Mesodermal cell (in vitro differentiated cells): ENCODE results near the gene POLR2H.
"Not testable (repeated sequence)": the region's sequence is repeated elsewhere in the genome, so short reads cannot be mapped to it uniquely, and the experiment has no call there.

Experiments
- H3K27ac ChIP-seq: 2 replicates; pipeline ENCODE4 v1.7.0; 2013; ENCODE audit warnings: mild to moderate bottlenecking, low read depth, low read length, moderate library complexity; ENCODE audit not compliant: severe bottlenecking
- H3K36me3 ChIP-seq: 2 replicates; pipeline ENCODE4 v1.7.1; 2013; ENCODE audit warnings: mild to moderate bottlenecking, low read length, moderate library complexity; ENCODE audit not compliant: control insufficient read depth, insufficient read depth
- H3K4me1 ChIP-seq: one replicate; pipeline ENCODE4 v1.7.1; 2013; ENCODE audit warnings: mild to moderate bottlenecking, low read length; ENCODE audit not compliant: insufficient read depth, control insufficient read depth, poor library complexity, severe bottlenecking
- H3K4me3 ChIP-seq: 2 replicates; pipeline ENCODE4 v1.7.0; 2013; ENCODE audit warnings: low read length, control low read depth, mild to moderate bottlenecking; ENCODE audit not compliant: insufficient read depth, poor library complexity, severe bottlenecking; ENCODE audit errors: extremely low read depth
- H3K9me3 ChIP-seq: 2 replicates; pipeline ENCODE4 v1.7.1; 2013; ENCODE audit warnings: mild to moderate bottlenecking, low read length, moderate library complexity; ENCODE audit not compliant: control insufficient read depth
- WGBS, 2 experiments: methylation state at CpG; one replicate each; pipeline ENCODE4 v1.1.5; 2013; ENCODE audit warnings: missing lambda C conversion rate in 2 of 2; ENCODE audit not compliant: insufficient coverage in 2 of 2; 5-methylcytosine and 5-hydroxymethylcytosine counted together

Gene POLR2H

DNA sequence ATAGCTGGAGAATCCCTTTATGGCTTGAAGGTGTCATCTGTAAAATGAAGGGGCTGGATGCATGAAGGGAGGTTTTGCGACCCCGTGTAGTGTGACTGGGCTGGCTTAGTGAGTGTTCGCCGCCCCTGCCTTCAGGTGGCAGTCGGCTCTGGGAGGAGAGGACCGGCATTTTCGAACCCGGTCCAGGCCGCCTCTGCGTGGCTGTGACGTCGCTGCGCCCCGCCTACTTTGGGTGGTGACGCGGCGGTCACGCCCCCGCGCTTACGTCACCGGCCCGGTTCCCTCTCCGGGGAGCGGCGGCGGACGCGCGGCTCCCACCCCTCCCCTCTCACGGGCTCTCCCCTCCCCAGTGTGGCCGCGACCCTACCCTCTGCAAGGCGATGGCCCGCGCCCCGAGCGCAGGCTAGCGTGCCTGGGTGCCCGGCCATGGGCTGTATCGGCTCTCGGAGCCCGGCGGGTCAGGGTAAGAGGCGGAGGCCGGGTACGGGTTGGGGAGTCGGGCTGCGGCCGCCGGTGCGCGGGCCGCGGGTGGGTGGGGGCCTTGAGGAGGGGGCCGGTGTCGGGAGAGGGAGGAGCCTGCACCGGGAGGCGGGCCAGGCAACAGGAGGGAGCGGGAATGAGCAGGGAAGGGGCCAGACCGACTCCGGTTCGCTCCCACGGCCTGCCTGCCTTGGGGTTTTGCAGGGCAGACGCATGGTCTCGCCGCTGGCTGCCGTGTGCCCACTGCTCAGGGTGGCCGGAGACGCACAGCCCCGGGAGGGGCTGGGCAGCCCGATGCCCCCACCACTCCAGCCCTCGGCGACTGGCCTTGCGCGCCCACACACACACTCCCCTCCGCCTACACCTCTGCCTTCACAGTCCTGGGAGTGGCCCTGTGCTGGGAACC is 25.6 kb upstream of the POLR2H start:
- Histone ChIP-seq H3K36me3 (peaks cover 46% of the 10 kb centered on the region), H3K9me3 (no peaks in the 10 kb centered on the region), H3K27ac (peak overlapping the region; percentile 96), H3K4me1 (peaks cover 67% of the 10 kb centered on the region), H3K4me3 (peak overlapping the region; percentile 60)
- WGBS, 2 experiments, result 2 to 3% methylated on average over 58 to 59 of the region's 77 CpGs

DNA sequence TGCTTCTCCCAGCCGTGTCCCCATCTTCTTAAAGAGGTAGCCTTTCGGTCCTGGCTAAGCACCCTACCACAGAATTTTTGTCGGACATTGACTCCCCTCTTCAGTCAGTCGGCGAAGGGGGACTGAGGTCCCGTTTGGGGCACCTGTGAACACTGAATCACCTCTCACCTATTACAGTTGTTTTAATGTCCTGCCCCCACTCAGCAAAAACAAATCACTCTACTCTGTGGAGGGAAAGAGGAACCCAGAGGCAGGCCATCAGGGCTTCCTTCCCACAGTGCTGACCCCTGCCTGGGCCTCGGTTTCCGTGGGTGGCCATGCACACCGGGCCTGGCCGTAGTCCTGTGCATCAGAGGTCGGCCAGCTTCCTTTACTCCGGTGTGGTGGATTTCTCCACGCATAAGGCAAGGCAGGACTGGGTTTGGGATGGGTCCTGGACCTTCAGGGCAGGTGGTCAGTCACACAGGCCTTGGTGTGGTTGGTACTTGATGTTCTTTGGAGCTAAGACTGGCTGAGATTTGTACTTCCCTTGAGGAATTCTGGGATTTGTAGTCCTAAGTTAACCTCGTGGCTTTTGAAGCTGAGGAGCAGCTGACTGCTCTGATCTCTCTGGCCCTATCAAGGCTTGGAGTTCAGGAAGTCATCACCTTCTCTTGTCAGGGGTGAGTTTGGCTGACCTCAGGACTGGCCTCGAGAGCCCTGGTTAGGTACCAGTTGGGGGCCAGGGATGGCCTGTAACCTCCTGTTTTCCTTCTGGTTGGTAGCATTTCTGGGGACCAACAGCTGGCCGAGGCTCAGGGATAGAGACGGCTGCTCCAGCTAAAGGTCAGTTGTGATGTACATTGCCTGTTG is 24.7 kb upstream of the POLR2H start:
- WGBS, 2 experiments, result 51 to 54% methylated on average over 16 of the region's 17 CpGs
- H3K36me3 ChIP-seq, result peaks cover 44% of the 10 kb centered on the region
- peak overlapping the region; percentile 60 for H3K4me3 ChIP-seq
- peaks cover 63% of the 10 kb centered on the region for H3K4me1 ChIP-seq
- no peaks in the 10 kb centered on the region for H3K9me3 ChIP-seq
- H3K27ac ChIP-seq, result peak overlapping the region; percentile 96

DNA sequence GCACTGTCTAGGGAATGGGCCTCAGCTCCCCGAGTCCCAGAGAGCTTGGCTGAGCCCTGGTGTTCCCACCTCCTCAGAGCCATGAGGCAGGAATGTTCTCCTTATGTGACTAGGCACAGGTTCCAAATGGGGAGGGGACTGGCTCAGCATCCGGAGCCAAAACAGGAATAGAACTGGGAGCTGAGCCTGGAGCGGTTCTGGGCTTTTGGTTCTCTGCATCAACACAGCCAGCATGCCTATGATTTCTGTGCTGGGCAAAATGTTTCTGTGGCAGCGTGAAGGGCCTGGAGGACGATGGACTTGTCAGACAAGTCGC is 24.2 kb upstream of the POLR2H start, which contains the start of gene FAM131A:
Gene FAM131A, plus strand, starts transcription at position 202 of the 316 bp plus-strand sequence. Its CDS starts 31 bp downstream, at position 233.
- H3K9me3 ChIP-seq, result no peaks in the 10 kb centered on the region
- H3K27ac ChIP-seq, result peak within 1 kb of the TSS; percentile 96
- peaks cover 42% of the 10 kb centered on the region for H3K36me3 ChIP-seq
- 94 to 96% methylated on average over 6 of the region's 6 CpGs for WGBS, 2 experiments
- H3K4me1 ChIP-seq, result peaks cover 57% of the 10 kb centered on the region
- peak within 1 kb of the TSS; percentile 60 for H3K4me3 ChIP-seq

DNA sequence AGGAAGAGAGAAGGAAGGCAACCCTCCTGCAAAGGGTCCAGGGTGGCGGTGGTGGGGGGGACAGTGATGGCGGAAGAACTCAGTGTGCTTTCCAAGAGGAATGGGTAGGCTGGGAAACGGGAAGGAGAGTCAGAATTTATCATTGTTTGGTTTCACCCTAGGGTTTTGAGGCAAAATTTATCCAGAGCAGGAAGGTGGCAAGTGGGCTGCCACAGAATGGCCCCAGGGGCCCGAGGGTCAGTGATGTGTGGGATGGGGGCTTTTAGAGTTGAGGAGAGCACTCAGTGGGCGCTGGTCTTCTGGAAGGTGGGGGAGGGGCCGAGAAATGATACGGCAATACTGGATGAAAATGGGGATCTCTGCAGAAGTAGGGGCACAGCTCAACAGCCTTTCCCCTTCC is 23.5 kb upstream of the POLR2H start:
- Histone ChIP-seq H3K27ac (no peak overlapping the region), H3K4me3 (no peak overlapping the region), H3K9me3 (no peaks in the 10 kb centered on the region), H3K36me3 (peaks cover 42% of the 10 kb centered on the region), H3K4me1 (peaks cover 50% of the 10 kb centered on the region)
- 87 to 95% methylated on average over 3 to 7 of the region's 7 CpGs for WGBS, 2 experiments

DNA sequence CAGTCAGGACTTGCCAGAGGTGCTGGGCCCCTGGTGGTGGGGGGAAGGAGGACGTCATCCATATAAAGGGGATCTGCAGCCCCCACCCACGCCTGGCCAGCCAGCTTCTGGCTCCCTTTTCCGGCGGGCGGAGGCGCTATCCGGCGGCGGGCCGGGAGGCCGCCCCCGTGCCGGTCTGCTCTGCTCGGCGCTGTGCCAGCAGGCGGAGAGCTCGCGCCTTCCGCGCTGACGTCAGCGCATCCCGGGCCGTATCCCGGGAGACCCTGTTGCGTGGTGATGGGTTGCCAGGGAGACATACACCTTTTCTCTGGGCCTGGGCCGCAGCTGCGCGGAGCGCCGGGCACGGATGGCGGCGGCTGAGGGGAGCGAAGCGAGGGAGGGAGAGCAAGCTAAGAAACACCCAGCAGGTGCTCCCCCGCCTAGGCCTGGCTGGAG is 23.0 kb upstream of the POLR2H start:
- H3K4me1 ChIP-seq, result peaks cover 50% of the 10 kb centered on the region
- H3K9me3 ChIP-seq, result no peaks in the 10 kb centered on the region
- no peak overlapping the region for H3K4me3 ChIP-seq
- 22 to 41% methylated on average over 20 to 23 of the region's 37 CpGs for WGBS, 2 experiments
- H3K27ac ChIP-seq, result no peak overlapping the region
- peaks cover 37% of the 10 kb centered on the region for H3K36me3 ChIP-seq

DNA sequence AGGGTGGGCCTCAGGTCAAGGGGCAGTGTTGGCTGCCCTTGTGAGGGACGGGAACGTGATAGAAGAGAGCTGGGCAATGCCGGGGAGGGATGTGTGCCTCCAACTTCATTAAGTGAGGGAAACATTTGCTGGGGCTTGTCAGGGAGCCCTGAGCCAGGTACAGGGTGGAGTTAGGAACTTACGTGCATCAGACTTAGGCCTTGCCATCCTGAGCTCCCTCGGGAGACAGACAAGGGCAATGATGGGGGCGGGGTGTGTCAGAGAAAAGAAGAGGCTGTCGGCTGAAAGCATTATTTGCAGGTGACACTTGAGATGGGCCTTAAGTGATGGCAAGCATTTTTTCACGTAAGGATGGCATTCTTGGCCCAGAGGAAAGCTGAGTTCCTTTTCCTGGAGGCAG is 22.5 kb upstream of the POLR2H start:
- Histone ChIP-seq H3K36me3 (peaks cover 35% of the 10 kb centered on the region), H3K4me1 (peaks cover 48% of the 10 kb centered on the region), H3K9me3 (no peaks in the 10 kb centered on the region), H3K27ac (no peak overlapping the region), H3K4me3 (no peak overlapping the region)
- WGBS, 2 experiments, result 64 to 81% methylated on average over 6 to 8 of the region's 8 CpGs

DNA sequence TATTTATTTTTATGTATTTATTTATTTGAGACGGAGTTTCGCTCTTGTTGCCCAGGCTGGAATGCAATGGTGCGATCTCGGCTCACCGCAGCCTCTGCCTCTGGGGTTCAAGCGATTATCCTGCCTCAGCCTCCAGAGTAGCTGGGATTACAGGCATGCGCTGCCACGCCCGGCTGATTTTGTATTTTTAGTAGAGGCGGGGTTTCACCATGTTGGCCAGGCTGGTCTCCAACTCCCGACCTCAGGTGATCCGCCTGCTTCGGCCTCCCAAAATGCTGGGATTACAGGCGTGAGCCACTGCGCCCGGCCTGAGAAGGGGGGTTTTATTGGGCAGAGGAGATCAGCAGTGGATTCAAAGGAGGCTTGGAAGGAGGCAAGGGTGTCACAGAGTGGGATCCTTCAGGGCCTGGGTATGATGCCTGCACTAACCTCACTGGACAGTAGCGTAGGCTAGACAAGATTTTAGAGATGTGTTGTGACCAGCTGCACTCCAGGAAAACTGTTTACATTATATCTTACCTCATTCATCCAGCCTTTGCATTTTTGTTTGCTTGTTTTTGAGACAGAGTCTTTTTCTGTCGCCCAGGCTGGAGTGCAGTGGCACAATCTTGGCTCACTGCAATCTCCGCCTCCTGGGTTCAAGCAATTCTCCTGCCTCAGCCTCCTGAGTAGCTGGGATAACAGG is 21.9 kb upstream of the POLR2H start:
- H3K4me1 ChIP-seq, result peaks cover 42% of the 10 kb centered on the region
- peaks cover 29% of the 10 kb centered on the region for H3K36me3 ChIP-seq
- not testable (repeated sequence) for H3K4me3 ChIP-seq, H3K27ac ChIP-seq, H3K9me3 ChIP-seq
- WGBS, 2 experiments, result 92 to 96% methylated on average over 15 to 18 of the region's 19 CpGs

DNA sequence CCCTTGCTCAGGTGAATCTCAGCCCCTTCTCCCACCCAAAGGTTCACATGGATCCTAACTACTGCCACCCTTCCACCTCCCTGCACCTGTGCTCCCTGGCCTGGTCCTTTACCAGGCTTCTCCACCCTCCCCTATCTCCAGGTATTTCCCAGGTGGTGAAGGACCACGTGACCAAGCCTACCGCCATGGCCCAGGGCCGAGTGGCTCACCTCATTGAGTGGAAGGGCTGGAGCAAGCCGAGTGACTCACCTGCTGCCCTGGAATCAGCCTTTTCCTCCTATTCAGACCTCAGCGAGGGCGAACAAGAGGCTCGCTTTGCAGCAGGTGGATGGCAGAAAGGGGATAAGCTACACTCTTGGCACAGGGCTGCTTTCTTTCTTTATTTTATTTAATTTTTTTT is 19.6 kb upstream of the POLR2H start:
- WGBS, 2 experiments, result 94 to 95% methylated on average over 7 of the region's 7 CpGs
- Histone ChIP-seq H3K9me3 (no peaks in the 10 kb centered on the region), H3K27ac (no peak overlapping the region), H3K4me3 (no peak overlapping the region), H3K36me3 (peaks cover 24% of the 10 kb centered on the region), H3K4me1 (peaks cover 44% of the 10 kb centered on the region)

DNA sequence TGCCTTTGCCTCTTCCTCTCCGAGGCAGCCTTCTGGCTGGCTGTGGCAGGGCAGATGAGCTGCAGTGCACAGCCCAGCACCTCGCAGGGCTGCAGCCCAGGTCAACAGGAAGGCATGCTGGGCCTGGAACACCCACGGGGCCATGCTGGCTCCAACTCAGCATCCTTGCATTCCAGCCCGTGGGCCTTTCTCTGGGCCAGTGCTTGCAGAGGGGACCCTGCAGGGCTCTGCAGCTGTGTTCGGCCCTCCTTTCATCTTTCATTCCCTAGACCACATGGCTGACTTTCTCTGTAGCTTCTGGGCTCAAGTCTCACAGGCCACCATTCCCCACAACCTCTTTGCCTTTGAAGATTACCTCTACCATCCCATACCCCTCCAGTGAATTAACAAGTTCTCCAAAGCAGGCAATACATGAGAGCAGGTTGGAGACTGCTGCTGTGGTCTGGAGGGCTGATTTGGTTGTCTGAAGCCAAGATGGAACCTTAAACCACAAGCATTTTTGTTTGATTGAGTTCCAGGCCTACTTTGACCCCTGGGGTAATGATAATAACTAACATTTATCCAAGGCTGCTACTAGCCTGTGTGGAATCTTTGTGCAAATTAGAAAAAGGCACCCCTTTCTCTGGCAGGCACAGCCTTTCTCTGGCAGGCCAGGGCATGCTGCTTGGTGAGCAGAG is 18.2 kb upstream of the POLR2H start:
- 64 to 84% methylated on average over 4 to 5 of the region's 5 CpGs for WGBS, 2 experiments
- peaks cover 46% of the 10 kb centered on the region for H3K4me1 ChIP-seq
- H3K4me3 ChIP-seq, result no peak overlapping the region
- H3K27ac ChIP-seq, result no peak overlapping the region
- peaks cover 31% of the 10 kb centered on the region for H3K36me3 ChIP-seq
- H3K9me3 ChIP-seq, result no peaks in the 10 kb centered on the region
